ENCODE measurements around the gene TOR3A.

Gene TOR3A

DNA sequence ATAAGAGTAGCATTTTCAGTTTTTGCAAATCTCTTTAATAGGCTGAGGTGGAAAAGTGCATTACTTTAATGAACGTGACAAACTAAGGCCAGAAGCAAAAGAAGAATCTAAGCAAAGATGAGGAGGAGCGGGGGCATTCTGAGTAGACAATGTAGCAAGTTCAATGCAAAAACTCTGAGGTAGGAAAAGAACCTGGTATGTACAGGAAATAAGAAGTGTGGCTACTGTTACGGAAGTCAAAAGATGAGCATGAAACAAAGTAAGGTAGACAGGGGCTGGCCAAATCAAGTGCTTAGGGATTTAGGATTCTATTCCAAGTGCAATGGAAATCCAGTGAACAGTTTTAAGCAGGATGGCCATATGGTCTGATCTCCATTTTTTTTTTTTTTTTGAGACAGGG is 63.7 kb downstream of the TOR3A start:
- no peak for FAIRE-seq
- no peak for DNase-seq (ENCODE audit: low spot score)

All from RCC 7860 (cell line).